GM23338 (cell line): Measurements from ENCODE around the gene NLRP10. TPM values are rescaled to one million over a fixed set of nuclear protein-coding genes. Genes with fewer than 3 reads are reported as not detected.

ENCODE experiments used
- ATAC-seq: fragments of 200-7000 bp; cut with Tn5 transposase; 3 replicates; pipeline ENCODE4 v1.9.1; 2020
- DNase-seq: peaks from one replicate; pipeline ENCODE4 v3.0.0-alpha.2; 2015; ENCODE audit warnings: low spot score
- H2AFZ ChIP-seq: fragments of 200-600 bp; sonication (generic); 2 replicates; pipeline ENCODE4 v1.8.0; 2016; ENCODE audit warnings: antibody characterized with exemption, mild to moderate bottlenecking, moderate library complexity
- H3F3A ChIP-seq: fragments of 200-600 bp; sonication (generic); replicated peaks from 2 replicates; pipeline ENCODE4 v1.8.0; 2017; ENCODE audit warnings: antibody characterized with exemption, mixed run types, low read depth
- H3K27ac ChIP-seq: fragments of 200-600 bp; sonication (generic); 2 replicates; pipeline ENCODE4 v1.6.1; 2016; ENCODE audit warnings: low read depth
- H3K27me3 ChIP-seq: fragments of 200-600 bp; sonication (generic); 2 replicates; pipeline ENCODE4 v1.8.0; 2016; ENCODE audit warnings: mild to moderate bottlenecking, mixed run types, moderate library complexity; ENCODE audit not compliant: insufficient read depth
- H3K36me3 ChIP-seq: fragments of 200-600 bp; sonication (generic); 2 replicates; pipeline ENCODE4 v1.8.0; 2016; ENCODE audit warnings: mild to moderate bottlenecking; ENCODE audit not compliant: insufficient read depth
- H3K4me1 ChIP-seq: fragments of 200-600 bp; sonication (generic); 2 replicates; pipeline ENCODE4 v1.8.0; 2016; ENCODE audit warnings: mild to moderate bottlenecking, moderate library complexity; ENCODE audit not compliant: insufficient read depth
- H3K4me2 ChIP-seq: fragments of 200-600 bp; sonication (generic); 2 replicates; pipeline ENCODE4 v1.7.1; 2017; ENCODE audit warnings: mixed run types
- H3K4me3 ChIP-seq: fragments of 200-600 bp; sonication (generic); 2 replicates; pipeline ENCODE4 v1.6.1; 2016; ENCODE audit warnings: mixed run types
- H3K79me2 ChIP-seq: fragments of 200-600 bp; sonication (generic); replicated peaks from 2 replicates; pipeline ENCODE4 v1.8.0; 2017; ENCODE audit warnings: mild to moderate bottlenecking; ENCODE audit not compliant: insufficient read depth
- H3K9me2 ChIP-seq: fragments of 200-600 bp; sonication (generic); 2 replicates; pipeline ENCODE4 v1.8.0; 2017; ENCODE audit not compliant: insufficient read depth
- H4K20me1 ChIP-seq: fragments of 200-600 bp; sonication (generic); replicated peaks from 2 replicates; pipeline ENCODE4 v1.8.0; 2017; ENCODE audit warnings: mild to moderate bottlenecking; ENCODE audit not compliant: insufficient read depth
- H3K27ac Mint-ChIP-seq: 2 replicates; pipeline ENCODE4 v1.8.0; 2020; ENCODE audit warnings: inconsistent platforms, mild to moderate bottlenecking, moderate library complexity, mixed read lengths
- H3K27me3 Mint-ChIP-seq: 3 replicates; pipeline ENCODE4 v1.8.0; 2022; ENCODE audit warnings: low read depth, mild to moderate bottlenecking, moderate library complexity, mixed read lengths, inconsistent platforms; ENCODE audit not compliant: insufficient read depth, poor library complexity
- H3K36me3 Mint-ChIP-seq: 3 replicates; pipeline ENCODE4 v1.8.0; 2021; ENCODE audit warnings: low read depth, mild to moderate bottlenecking, inconsistent platforms, moderate library complexity, mixed read lengths
- H3K4me1 Mint-ChIP-seq: 3 replicates; pipeline ENCODE4 v1.8.0; 2020; ENCODE audit warnings: mild to moderate bottlenecking, inconsistent platforms, mixed read lengths
- H3K4me3 Mint-ChIP-seq: 3 replicates; pipeline ENCODE4 v1.8.0; 2021; ENCODE audit warnings: moderate library complexity, mild to moderate bottlenecking, inconsistent platforms, mixed read lengths
- H3K9me3 Mint-ChIP-seq: 3 replicates; pipeline ENCODE4 v1.8.0; 2020; ENCODE audit warnings: moderate library complexity, mild to moderate bottlenecking, inconsistent platforms, mixed read lengths
- STAT1 ChIP-seq: IDR thresholded peaks from one replicate; pipeline ENCODE4 v1.6.1; 2016; ENCODE audit warnings: antibody characterized with exemption; ENCODE audit not compliant: unreplicated experiment
- polyA plus RNA-seq: library from polyadenylated mRNA; unstranded; fragments of >200 nt; fragmentation: Nextera tagmentation; extraction: Ambion mirVana; gene quantifications from 2 replicates; pipeline ENCODE4 v1.2.1, GENCODE V29; 2016
- total RNA-seq: library from RNA; depleted of rRNA; stranded (reverse); fragments of >200 nt; shearing (Covaris generic); gene quantifications from 2 replicates; pipeline ENCODE4 v1.2.3, GENCODE V29; 2014
- TF ChIP-seq, protein P1 (sequence below), 2 experiments: fragments of 200-600 bp in 1 of 2; sonication (generic) in 1 of 2; conservative IDR thresholded peaks; 2 replicates each; pipeline versions ENCODE4 v1.5.1 to v1.6.1; 2016 to 2017; ENCODE audit warnings: antibody characterized with exemption in 2 of 2, low read depth in 2 of 2, mild to moderate bottlenecking in 2 of 2, moderate library complexity in 1 of 2
- TF ChIP-seq, protein P2 (sequence below): fragments of 250-450 bp; sonication (Bioruptor Pico); IDR thresholded peaks from 2 replicates; pipeline ENCODE4 v1.5.0; 2020; ENCODE audit warnings: mild to moderate bottlenecking, moderate library complexity
- TF ChIP-seq, protein P3 (sequence below): IDR thresholded peaks from one replicate; pipeline ENCODE4 v1.6.1; 2018; ENCODE audit warnings: antibody characterized with exemption; ENCODE audit not compliant: unreplicated experiment
- TF ChIP-seq, protein P4 (sequence below): IDR thresholded peaks from 2 replicates; pipeline ENCODE4 v1.6.1; 2016; ENCODE audit warnings: antibody characterized with exemption

Gene NLRP10
- total and polyA plus RNA-seq, 2 experiments from 2014 or later, result 1.1 to 4.3 TPM

GRCh38 chr11:7955191-7955590 is 10.1 kb downstream of the NLRP10 start:
- Histone ChIP-seq H3K4me2 (no peak overlapping the region), H3K79me2 (no peaks in the 10 kb centered on the region), H3F3A (no peaks in the 10 kb centered on the region), H3K9me2 (no peaks in the 10 kb centered on the region), H3K4me1 (no peaks in the 10 kb centered on the region), H3K27ac (no peak overlapping the region), H3K27me3 (no peaks in the 10 kb centered on the region), H3K4me3 (no peak overlapping the region), H2AFZ (no peak overlapping the region), H3K36me3 (no peaks in the 10 kb centered on the region; the same call in 1 of the 2 replicates), H4K20me1 (no peaks in the 10 kb centered on the region)
- no peaks in the 10 kb centered on the region for H3K27me3 Mint-ChIP-seq
- no peaks in the 10 kb centered on the region for H3K36me3 Mint-ChIP-seq
- no peak overlapping the region for H3K4me3 Mint-ChIP-seq
- DNase-seq, result no peak
- TF ChIP-seq, protein P1, sequence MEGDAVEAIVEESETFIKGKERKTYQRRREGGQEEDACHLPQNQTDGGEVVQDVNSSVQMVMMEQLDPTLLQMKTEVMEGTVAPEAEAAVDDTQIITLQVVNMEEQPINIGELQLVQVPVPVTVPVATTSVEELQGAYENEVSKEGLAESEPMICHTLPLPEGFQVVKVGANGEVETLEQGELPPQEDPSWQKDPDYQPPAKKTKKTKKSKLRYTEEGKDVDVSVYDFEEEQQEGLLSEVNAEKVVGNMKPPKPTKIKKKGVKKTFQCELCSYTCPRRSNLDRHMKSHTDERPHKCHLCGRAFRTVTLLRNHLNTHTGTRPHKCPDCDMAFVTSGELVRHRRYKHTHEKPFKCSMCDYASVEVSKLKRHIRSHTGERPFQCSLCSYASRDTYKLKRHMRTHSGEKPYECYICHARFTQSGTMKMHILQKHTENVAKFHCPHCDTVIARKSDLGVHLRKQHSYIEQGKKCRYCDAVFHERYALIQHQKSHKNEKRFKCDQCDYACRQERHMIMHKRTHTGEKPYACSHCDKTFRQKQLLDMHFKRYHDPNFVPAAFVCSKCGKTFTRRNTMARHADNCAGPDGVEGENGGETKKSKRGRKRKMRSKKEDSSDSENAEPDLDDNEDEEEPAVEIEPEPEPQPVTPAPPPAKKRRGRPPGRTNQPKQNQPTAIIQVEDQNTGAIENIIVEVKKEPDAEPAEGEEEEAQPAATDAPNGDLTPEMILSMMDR (conservative IDR thresholded peaks at IDR 0.05; ENCODE audit: low read depth in 2 of 2), result no peak
- TF ChIP-seq, protein P2, sequence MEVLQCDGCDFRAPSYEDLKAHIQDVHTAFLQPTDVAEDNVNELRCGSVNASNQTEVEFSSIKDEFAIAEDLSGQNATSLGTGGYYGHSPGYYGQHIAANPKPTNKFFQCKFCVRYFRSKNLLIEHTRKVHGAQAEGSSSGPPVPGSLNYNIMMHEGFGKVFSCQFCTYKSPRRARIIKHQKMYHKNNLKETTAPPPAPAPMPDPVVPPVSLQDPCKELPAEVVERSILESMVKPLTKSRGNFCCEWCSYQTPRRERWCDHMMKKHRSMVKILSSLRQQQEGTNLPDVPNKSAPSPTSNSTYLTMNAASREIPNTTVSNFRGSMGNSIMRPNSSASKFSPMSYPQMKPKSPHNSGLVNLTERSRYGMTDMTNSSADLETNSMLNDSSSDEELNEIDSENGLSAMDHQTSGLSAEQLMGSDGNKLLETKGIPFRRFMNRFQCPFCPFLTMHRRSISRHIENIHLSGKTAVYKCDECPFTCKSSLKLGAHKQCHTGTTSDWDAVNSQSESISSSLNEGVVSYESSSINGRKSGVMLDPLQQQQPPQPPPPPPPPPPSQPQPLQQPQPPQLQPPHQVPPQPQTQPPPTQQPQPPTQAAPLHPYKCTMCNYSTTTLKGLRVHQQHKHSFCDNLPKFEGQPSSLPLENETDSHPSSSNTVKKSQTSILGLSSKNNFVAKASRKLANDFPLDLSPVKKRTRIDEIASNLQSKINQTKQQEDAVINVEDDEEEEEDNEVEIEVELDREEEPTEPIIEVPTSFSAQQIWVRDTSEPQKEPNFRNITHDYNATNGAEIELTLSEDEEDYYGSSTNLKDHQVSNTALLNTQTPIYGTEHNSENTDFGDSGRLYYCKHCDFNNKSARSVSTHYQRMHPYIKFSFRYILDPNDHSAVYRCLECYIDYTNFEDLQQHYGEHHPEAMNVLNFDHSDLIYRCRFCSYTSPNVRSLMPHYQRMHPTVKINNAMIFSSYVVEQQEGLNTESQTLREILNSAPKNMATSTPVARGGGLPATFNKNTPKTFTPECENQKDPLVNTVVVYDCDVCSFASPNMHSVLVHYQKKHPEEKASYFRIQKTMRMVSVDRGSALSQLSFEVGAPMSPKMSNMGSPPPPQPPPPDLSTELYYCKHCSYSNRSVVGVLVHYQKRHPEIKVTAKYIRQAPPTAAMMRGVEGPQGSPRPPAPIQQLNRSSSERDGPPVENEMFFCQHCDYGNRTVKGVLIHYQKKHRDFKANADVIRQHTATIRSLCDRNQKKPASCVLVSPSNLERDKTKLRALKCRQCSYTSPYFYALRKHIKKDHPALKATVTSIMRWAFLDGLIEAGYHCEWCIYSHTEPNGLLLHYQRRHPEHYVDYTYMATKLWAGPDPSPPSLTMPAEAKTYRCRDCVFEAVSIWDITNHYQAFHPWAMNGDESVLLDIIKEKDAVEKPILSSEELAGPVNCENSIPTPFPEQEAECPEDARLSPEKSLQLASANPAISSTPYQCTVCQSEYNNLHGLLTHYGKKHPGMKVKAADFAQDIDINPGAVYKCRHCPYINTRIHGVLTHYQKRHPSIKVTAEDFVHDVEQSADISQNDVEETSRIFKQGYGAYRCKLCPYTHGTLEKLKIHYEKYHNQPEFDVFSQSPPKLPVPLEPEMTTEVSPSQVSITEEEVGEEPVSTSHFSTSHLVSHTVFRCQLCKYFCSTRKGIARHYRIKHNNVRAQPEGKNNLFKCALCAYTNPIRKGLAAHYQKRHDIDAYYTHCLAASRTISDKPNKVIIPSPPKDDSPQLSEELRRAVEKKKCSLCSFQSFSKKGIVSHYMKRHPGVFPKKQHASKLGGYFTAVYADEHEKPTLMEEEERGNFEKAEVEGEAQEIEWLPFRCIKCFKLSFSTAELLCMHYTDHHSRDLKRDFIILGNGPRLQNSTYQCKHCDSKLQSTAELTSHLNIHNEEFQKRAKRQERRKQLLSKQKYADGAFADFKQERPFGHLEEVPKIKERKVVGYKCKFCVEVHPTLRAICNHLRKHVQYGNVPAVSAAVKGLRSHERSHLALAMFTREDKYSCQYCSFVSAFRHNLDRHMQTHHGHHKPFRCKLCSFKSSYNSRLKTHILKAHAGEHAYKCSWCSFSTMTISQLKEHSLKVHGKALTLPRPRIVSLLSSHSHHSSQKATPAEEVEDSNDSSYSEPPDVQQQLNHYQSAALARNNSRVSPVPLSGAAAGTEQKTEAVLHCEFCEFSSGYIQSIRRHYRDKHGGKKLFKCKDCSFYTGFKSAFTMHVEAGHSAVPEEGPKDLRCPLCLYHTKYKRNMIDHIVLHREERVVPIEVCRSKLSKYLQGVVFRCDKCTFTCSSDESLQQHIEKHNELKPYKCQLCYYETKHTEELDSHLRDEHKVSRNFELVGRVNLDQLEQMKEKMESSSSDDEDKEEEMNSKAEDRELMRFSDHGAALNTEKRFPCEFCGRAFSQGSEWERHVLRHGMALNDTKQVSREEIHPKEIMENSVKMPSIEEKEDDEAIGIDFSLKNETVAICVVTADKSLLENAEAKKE, result no peak
- TF ChIP-seq, protein P3, sequence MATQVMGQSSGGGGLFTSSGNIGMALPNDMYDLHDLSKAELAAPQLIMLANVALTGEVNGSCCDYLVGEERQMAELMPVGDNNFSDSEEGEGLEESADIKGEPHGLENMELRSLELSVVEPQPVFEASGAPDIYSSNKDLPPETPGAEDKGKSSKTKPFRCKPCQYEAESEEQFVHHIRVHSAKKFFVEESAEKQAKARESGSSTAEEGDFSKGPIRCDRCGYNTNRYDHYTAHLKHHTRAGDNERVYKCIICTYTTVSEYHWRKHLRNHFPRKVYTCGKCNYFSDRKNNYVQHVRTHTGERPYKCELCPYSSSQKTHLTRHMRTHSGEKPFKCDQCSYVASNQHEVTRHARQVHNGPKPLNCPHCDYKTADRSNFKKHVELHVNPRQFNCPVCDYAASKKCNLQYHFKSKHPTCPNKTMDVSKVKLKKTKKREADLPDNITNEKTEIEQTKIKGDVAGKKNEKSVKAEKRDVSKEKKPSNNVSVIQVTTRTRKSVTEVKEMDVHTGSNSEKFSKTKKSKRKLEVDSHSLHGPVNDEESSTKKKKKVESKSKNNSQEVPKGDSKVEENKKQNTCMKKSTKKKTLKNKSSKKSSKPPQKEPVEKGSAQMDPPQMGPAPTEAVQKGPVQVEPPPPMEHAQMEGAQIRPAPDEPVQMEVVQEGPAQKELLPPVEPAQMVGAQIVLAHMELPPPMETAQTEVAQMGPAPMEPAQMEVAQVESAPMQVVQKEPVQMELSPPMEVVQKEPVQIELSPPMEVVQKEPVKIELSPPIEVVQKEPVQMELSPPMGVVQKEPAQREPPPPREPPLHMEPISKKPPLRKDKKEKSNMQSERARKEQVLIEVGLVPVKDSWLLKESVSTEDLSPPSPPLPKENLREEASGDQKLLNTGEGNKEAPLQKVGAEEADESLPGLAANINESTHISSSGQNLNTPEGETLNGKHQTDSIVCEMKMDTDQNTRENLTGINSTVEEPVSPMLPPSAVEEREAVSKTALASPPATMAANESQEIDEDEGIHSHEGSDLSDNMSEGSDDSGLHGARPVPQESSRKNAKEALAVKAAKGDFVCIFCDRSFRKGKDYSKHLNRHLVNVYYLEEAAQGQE, result no peak
- TF ChIP-seq, protein P4, sequence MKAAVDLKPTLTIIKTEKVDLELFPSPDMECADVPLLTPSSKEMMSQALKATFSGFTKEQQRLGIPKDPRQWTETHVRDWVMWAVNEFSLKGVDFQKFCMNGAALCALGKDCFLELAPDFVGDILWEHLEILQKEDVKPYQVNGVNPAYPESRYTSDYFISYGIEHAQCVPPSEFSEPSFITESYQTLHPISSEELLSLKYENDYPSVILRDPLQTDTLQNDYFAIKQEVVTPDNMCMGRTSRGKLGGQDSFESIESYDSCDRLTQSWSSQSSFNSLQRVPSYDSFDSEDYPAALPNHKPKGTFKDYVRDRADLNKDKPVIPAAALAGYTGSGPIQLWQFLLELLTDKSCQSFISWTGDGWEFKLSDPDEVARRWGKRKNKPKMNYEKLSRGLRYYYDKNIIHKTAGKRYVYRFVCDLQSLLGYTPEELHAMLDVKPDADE, result no peak
- no peak for TF ChIP-seq STAT1
- H3K4me1 Mint-ChIP-seq, result no peaks in the 10 kb centered on the region
- no peak overlapping the region for H3K27ac Mint-ChIP-seq
- ATAC-seq, result no peak
- H3K9me3 Mint-ChIP-seq, result no peaks in the 10 kb centered on the region
